Erythroblast (primary cell): ENCODE results near the gene CYP46A1.
A peak's percentile ranks its signal among the peaks of the same experiment; 100 is the strongest.

Experiments
- DNase-seq, 2 experiments: peaks; one replicate each; lab custom pipeline; 2025; lab: John Stamatoyannopoulos, UW
- GATA1 ChIP-seq: IDR thresholded peaks from 2 replicates; pipeline ENCODE4 v1.6.1; 2011; ENCODE audit warnings: low read depth, mild to moderate bottlenecking, control low read depth, low read length, moderate library complexity
- POLR2A ChIP-seq: IDR thresholded peaks from 2 replicates; pipeline ENCODE4 v1.6.1; 2011; ENCODE audit warnings: mild to moderate bottlenecking, low read length

CYP46A1 gene

DNA sequence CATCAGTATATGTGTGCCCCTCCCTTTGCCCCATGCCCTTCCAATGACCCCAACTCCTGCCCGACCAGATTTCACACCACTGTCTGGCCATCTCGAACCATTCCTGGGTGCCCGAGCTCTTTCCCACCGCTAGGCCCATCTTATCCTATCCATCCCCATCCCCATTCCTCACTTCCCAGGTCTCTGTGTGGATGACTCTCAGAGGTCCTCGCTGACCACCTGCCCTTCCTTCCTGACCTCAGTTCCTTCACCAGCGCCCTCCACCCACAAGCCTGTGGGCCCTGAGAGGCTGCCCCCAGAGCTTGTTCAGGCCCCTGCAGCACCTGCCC is 49.1 kb downstream of the CYP46A1 start:
- DNase-seq: no peak
- TF ChIP-seq POLR2A (no peak), GATA1 (no peak)

DNA sequence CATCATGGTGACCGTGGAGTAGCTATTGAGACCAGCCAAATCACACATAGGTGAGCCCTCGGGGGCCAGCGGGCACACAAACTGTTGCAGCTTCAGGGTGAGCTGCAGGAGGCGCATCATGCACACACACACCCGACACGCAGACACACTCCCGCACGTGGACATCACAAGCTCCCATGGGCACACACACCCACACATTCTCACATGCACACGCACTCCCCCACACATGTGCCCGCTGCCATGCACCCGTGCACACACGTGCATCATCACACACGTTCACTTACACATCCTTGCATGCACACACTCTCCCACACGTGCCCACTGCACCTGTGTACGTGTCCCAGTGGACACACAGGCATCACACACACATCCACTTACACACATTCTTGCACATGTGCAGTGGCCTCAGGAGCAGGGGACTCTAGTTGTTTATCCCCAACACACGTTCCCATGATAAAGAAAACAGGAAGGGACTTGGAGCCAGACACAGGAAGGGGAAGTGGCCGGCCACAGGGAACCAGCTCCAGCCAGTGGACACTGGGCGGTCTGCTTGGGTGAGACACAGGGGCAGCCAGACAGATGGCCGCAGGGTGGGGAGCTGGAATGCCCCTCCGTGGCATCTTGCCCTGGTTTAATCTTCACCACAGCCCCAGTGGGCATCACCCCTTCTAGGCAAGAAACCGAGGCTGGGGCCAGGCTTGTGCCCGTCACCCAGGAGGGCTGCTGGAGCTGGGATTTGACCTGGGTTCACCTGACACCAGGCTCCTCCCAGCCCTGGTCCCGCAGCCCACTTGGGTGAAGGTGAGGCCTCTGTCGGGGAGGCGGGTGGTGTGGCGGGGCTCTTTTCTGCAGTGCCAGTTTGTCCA is 49.7 kb downstream of the CYP46A1 start:
- TF ChIP-seq GATA1 (no peak), POLR2A (no peak)
- DNase-seq: no peak

DNA sequence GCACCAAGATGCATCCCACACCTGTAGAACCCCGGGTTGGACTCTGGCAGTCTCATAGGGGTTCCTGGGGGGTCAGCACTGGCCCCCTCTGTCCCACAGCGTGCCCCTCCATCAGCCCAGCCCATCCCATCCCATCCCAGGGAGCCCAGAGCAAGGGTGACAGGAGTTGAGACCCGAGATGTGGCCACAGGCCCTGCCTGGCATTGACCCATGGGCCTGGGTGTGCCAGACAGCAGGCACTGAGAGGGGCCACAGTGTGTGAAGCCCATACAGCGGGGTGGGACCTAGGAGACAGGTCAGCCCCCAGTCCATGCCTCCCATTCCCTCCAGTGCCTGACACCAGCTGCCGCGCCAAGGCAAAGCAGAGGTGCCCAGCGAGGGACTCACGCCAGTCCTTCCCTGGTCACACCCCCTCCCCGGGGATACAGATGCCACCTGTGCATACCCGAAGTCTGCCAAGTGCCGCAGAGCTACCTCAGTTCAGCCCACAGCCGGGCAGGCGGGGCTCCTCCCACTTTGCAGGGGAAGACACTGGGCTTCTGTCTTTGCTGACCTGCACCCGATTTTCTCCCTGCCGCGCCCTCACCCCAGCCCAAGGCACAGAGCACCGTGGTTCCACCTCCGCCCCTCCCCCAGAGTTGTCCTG is 50.4 kb downstream of the CYP46A1 start:
- DNase-seq: no peak

DNA sequence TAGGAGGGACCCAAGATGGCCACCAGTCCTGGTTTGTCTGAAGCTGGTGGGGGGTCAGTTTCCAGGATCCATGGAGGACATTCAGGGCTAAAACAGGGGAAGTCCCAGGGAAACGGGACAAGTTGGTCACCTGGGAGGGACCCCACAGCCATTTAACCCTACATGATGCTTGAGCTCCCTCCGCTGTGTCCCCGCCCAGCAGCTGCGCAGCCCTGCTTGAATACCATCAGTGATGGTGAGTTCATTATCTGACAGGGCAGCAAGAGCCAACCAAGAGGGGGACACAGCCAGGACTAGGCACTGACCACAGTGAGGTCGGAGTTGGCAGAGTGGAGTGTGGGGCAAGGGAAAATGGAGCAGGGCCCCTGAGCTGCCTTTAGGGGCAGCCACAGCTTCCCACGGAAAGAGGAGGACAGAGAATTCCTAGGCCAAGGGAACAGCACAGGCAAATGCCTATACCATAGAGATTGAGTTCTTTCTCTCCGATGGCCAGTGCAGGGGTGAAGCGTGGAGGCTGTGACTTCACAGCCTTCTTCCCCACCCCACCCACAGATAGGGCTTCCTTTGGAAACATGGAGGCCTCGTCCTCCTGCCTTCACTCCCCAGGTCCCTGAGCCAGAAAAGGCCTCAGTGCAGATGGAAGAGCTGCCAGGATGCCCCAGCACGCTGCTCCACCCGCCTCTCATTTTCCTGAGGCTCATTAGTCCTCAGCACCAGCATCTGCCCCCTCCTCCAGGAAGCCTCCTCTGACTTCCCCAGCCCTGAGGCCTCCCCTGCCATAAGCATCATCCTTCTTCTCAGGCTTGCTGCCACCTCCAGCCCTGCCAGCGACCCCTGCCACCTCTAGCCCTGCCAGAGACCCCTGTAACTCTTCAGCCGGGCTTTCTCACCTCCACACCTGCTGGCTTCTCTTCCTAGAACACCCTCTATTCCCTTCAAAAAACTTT is 51.4 kb downstream of the CYP46A1 start:
- TF ChIP-seq POLR2A: no peak
- TF ChIP-seq GATA1: no peak
- no peak for DNase-seq

More for the DNA sequence above, 50.4 kb downstream of the CYP46A1 start:
- no peak for TF ChIP-seq POLR2A
- TF ChIP-seq GATA1: no peak

DNA sequence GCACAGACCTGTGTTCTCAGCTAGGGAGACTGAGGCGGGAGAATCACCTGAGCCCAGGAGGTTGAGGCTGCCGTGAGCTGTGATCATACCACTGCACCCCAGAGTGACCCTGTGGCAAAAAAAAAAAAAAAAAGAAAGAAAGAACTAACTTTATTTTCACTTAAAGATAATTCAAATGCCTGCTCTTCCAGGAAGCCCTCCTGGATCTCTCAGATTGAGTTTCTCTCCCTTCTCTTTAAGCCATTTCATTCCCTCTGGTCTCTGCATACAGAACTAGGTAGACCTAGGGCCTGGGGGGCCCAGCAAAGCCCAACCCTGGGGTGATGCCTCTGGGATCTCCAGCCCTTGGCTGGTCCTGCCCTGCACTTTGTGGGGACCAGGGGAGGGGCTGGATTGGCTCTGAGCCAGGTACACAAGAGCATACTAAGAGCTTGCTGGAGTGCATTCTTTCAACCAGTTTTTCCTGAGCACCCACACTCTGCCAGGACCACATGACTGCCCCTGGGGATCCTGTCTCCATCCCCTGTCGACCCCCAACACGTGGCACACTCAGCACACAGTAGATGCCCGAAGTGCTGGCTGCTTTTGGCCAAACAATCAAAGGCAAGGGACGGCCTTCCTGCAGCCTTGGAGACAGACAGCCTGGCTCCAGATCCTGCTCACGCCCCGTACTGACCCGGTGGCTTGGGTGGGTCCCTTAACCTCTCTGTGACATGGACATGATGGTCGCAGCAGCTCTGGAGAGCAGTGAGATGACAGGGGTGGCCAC is 52.7 kb downstream of the CYP46A1 start:
- no peak for TF ChIP-seq GATA1
- no peak for TF ChIP-seq POLR2A
- no peak for DNase-seq

DNA sequence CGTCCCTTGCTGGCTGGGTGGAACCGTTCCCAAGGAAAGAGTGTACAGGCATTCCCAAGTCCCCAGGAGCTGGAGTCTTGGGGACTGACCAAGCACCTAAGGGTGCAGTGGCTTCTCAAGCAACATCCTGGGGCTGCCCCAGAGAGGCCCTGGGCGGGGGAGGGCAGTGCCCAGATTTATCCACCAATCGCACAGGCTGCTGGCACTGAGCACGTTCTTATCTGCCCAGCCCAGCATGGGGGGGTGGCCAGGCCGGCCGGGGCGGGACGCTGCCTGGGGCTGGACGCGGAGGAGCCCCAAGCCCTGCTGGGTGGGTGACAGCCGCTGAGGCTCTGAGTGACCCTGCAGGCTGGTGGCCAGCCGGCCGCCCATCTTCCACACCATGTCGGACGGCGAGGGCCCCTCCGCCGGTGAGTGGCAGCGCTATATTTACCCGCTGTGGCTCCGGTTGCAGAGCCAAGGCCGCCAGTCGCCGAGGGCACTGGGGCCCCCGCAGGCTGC is 53.4 kb downstream of the CYP46A1 start:
- DNase-seq: peak; percentile 81 to 84
- TF ChIP-seq GATA1 (no peak), POLR2A (no peak)

DNA sequence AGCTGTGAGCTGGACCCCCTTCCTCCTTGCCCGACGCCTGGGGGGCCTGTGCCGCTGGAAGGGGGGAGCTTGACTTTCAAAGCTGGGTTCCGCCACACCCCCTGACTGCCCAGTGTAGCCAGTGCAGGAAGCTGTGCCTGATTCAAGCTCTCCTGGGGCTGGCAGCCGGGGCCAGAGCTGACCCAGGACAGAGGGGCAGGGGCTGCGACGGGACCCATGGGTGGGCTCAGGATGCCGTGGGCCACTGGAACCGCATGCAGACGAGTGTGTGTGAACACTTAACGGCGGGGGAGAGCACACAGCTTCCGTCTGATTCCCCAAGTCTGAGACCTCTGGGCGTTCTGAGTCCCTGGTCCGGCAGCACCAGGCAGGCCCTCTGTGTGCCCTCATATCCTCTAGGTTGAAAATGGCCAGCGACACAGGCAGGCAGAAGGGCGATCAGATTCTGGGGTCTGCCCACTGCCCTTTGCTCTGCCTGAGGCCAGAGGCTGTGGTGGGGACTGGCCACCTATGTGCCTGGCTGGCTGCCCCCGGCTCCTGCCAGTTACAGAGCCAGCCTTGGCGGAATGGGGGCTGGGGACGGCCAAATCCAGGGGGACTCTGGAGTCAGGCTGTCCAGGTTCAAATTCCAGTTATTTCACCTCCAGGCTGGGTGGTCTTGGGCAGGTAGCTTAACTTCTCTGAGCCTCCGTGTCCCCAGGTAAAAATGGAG is 54.0 kb downstream of the CYP46A1 start:
- TF ChIP-seq POLR2A: no peak
- TF ChIP-seq GATA1: no peak
- DNase-seq: no peak

DNA sequence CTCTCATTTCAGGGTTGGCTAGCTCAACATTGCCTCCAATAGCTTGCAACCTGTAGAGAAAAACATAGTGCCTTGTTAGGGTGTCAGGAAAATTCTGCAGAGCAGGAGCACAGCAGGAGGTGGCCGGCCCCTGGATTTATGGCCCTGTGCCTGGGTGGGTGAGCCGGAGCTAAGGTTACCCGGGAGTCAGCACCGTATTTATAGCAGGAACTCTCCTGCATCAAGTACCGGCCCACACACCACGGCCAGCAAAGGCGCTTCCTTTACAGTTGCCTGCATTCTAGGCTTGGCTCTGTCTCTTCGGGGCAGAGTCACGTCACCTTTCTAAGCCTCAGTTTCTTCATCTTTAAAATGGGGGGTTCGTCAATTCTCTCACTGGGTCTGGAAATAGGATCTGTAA is 56.3 kb downstream of the CYP46A1 start:
- TF ChIP-seq GATA1 (no peak), POLR2A (no peak)
- no peak for DNase-seq

DNA sequence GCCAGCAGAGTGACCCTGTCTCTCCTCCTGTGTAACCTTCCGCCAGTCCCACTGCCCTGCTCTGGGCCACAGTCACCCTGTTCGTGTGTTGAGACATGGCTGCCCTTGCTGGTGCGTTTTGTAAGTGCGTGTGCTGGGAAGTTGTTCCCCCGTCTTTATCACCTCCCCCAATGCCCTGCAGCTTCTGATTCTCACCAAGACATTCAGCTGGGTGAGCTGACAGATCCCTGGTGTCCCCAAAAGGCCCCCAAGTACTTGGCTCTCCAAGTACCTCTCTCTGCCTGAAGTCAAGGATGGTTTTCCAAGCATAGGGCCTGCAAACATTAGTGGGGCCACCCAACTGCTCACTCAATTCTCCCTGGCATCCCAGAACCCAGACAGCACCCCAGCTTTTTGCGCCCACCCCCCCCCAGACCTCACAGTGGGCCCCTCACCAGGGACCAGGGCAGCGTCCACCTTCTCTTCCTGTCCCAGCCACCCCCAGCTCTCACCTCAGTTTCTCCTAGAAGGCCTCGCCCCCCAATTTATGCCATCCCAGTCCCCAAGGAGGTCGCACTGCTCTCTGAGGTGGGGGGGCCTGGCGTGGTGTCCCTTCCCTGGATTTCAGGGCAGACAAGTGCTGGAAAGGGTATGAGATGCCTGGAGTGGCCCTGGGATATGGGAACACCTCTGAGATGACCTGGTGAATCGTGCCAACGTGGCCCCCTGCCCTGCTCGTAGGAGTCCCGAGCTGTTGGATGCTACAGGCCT is 57.3 kb downstream of the CYP46A1 start:
- TF ChIP-seq POLR2A (no peak), GATA1 (no peak)
- no peak for DNase-seq

DNA sequence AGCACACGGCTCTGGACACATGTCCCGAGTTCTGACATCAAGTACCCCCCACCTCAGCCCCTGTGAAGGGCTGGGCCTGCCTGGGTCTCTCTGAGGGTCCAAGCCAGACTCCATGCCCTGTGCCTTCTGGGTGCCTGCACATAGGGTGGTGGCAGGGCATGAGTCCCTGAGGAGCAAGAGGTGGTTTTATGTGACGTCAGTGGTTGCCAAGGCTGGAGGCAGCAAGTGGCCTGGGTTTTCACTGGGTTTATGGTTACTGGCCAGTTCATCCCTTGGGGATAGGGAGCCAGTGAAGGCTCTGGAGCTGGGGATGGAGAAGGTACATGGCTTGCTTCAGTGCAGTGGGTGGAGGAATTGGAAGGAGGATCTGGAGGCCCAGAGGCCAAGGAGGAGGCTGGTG is 58.0 kb downstream of the CYP46A1 start:
- no peak for DNase-seq
- no peak for TF ChIP-seq POLR2A
- no peak for TF ChIP-seq GATA1
